IMR-90 (cell line): ENCODE data around the gene XKR7. TPM values are rescaled to one million over a fixed set of nuclear protein-coding genes. Genes with fewer than 3 reads are reported as not detected.

Experiments used
- ATAC-seq: fragments of 200-7000 bp; cut with Tn5 transposase; 2 replicates; pipeline ENCODE4 v1.9.1; 2020; ENCODE audit warnings: low read depth, mild to moderate bottlenecking, moderate library complexity
- BruUV-seq: library from RNA; stranded (reverse); fragments of 400-500 nt; replicated peaks from 2 replicates; lab custom pipeline; 2021; lab: Mats Ljungman, UMichigan
- CTCF ChIA-PET: fragments of 300-600 bp; formaldehyde crosslinking; extraction: SDS; loops from one replicate; lab custom pipeline; 2021; ENCODE audit warnings: antibody characterized with exemption; lab: Yijun Ruan, JAX
- POLR2A ChIA-PET: fragments of 300-600 bp; sonication (Branson Sonifier 250); formaldehyde crosslinking; loops from one replicate; lab custom pipeline; 2022; ENCODE audit warnings: antibody characterized with exemption; ENCODE audit not compliant: unreplicated experiment; lab: Charles Lee
- DNase-seq: peaks from one replicate; pipeline ENCODE4 v3.0.0; 2013
- H2AFZ ChIP-seq: replicated peaks from 2 replicates; pipeline ENCODE3; 2013; ENCODE audit warnings: low read length, mild to moderate bottlenecking; ENCODE audit not compliant: poor library complexity
- H2AK5ac ChIP-seq: 2 replicates; pipeline ENCODE4 v1.6.1; 2013; ENCODE audit warnings: low read depth, low read length, inconsistent platforms
- H2AK9ac ChIP-seq: replicated peaks from 2 replicates; pipeline ENCODE3; 2013; ENCODE audit warnings: mild to moderate bottlenecking, low read depth, low read length, moderate library complexity; ENCODE audit not compliant: poor library complexity
- H2BK120ac ChIP-seq: 2 replicates; pipeline ENCODE4 v1.6.1; 2013; ENCODE audit warnings: low read depth, low read length, inconsistent platforms
- H2BK15ac ChIP-seq: 3 replicates; pipeline ENCODE4 v1.6.1; 2013; ENCODE audit warnings: low read depth, low read length, inconsistent platforms
- H2BK20ac ChIP-seq: 2 replicates; pipeline ENCODE4 v1.6.1; 2013; ENCODE audit warnings: low read depth, mild to moderate bottlenecking, inconsistent platforms, low read length, moderate library complexity
- H2BK5ac ChIP-seq: 2 replicates; pipeline ENCODE4 v1.6.1; 2013; ENCODE audit warnings: mild to moderate bottlenecking, low read depth, low read length, inconsistent platforms; ENCODE audit not compliant: poor library complexity, severe bottlenecking
- H3K14ac ChIP-seq: replicated peaks from 2 replicates; pipeline ENCODE4 v1.6.1; 2013; ENCODE audit warnings: low read depth, low read length, inconsistent platforms
- H3K18ac ChIP-seq: 2 replicates; pipeline ENCODE4 v1.6.1; 2013; ENCODE audit warnings: low read depth, low read length, control low read depth
- H3K23ac ChIP-seq: 2 replicates; pipeline ENCODE4 v1.6.1; 2013; ENCODE audit warnings: low read depth, low read length, inconsistent platforms
- H3K27ac ChIP-seq: 2 replicates; pipeline ENCODE4 v1.5.1; 2013; ENCODE audit warnings: mild to moderate bottlenecking, control low read depth, low read length; ENCODE audit not compliant: insufficient read depth
- H3K27me3 ChIP-seq: 2 replicates; pipeline ENCODE4 v1.6.1; 2013; ENCODE audit warnings: low read length; ENCODE audit not compliant: control insufficient read depth, insufficient read depth
- H3K36me3 ChIP-seq: 2 replicates; pipeline ENCODE4 v1.6.1; 2013; ENCODE audit warnings: low read length, mixed read lengths; ENCODE audit not compliant: control insufficient read depth, insufficient read depth
- H3K4ac ChIP-seq: 2 replicates; pipeline ENCODE4 v1.6.1; 2013; ENCODE audit warnings: low read depth, low read length, inconsistent platforms
- H3K4me1 ChIP-seq: 2 replicates; pipeline ENCODE4 v1.6.1; 2013; ENCODE audit warnings: low read length, mixed read lengths; ENCODE audit not compliant: control insufficient read depth, insufficient read depth
- H3K4me2 ChIP-seq: 2 replicates; pipeline ENCODE4 v1.6.1; 2013; ENCODE audit warnings: low read depth, mild to moderate bottlenecking, control low read depth, low read length, moderate library complexity
- H3K4me3 ChIP-seq: 2 replicates; pipeline ENCODE4 v1.5.1; 2013; ENCODE audit warnings: low read depth, mild to moderate bottlenecking, control low read depth, low read length, moderate library complexity; ENCODE audit not compliant: insufficient read depth
- H3K56ac ChIP-seq: 2 replicates; pipeline ENCODE4 v1.6.1; 2013; ENCODE audit warnings: low read length, inconsistent platforms; ENCODE audit not compliant: insufficient read depth; ENCODE audit errors: extremely low read depth
- H3K79me1 ChIP-seq, 2 experiments: 2 replicates each; pipeline ENCODE4 v1.6.1; 2013; ENCODE audit warnings: low read length in 2 of 2, inconsistent platforms in 1 of 2, low read depth in 1 of 2
- H3K9ac ChIP-seq: 2 replicates; pipeline ENCODE4 v1.6.1; 2013; ENCODE audit warnings: low read depth, low read length, control low read depth
- H3K9me1 ChIP-seq: 2 replicates; pipeline ENCODE4 v1.6.1; 2013; ENCODE audit warnings: low read length, inconsistent platforms; ENCODE audit not compliant: insufficient read depth
- H3K9me3 ChIP-seq: 2 replicates; pipeline ENCODE4 v1.6.1; 2013; ENCODE audit warnings: low read length; ENCODE audit not compliant: control insufficient read depth, insufficient read depth
- H4K20me1 ChIP-seq: 2 replicates; pipeline ENCODE4 v1.6.1; 2013; ENCODE audit warnings: low read length, inconsistent platforms; ENCODE audit not compliant: insufficient read depth
- H4K5ac ChIP-seq: 2 replicates; pipeline ENCODE4 v1.6.1; 2013; ENCODE audit warnings: mild to moderate bottlenecking, low read depth, low read length, control low read depth
- H4K8ac ChIP-seq, 2 experiments: 2 replicates each; pipeline ENCODE4 v1.6.1; 2013; ENCODE audit warnings: low read depth in 2 of 2, low read length in 2 of 2, control low read depth in 1 of 2, inconsistent platforms in 1 of 2
- H4K91ac ChIP-seq: 2 replicates; pipeline ENCODE4 v1.6.1; 2013; ENCODE audit warnings: low read depth, low read length, inconsistent platforms; ENCODE audit not compliant: insufficient read depth
- BHLHE40 ChIP-seq: fragments of 150-350 bp; IDR thresholded peaks from 2 replicates; pipeline ENCODE4 v1.6.1; 2016; ENCODE audit warnings: mild to moderate bottlenecking, low read depth, low read length
- CEBPB ChIP-seq: IDR thresholded peaks from 2 replicates; pipeline ENCODE4 v1.6.1; 2012; ENCODE audit warnings: low read depth, low read length, improper control_type of control experiment
- CHD1 ChIP-seq: IDR thresholded peaks from 2 replicates; pipeline ENCODE4 v1.6.1; 2012; ENCODE audit warnings: low read depth, low read length, improper control_type of control experiment
- CTCF ChIP-seq: conservative IDR thresholded peaks from 2 replicates; pipeline ENCODE4 v1.5.1; 2012; ENCODE audit warnings: mild to moderate bottlenecking, low read depth, low read length, improper control_type of control experiment
- ELK1 ChIP-seq: fragments of 150-350 bp; IDR thresholded peaks from 2 replicates; pipeline ENCODE4 v1.6.1; 2016; ENCODE audit warnings: low read depth, mild to moderate bottlenecking, low read length, moderate library complexity, borderline replicate concordance
- FOS ChIP-seq: fragments of 150-350 bp; IDR thresholded peaks from 2 replicates; pipeline ENCODE4 v1.6.1; 2016; ENCODE audit warnings: low read depth, low read length
- MAFK ChIP-seq: IDR thresholded peaks from 2 replicates; pipeline ENCODE4 v1.6.1; 2012; ENCODE audit warnings: low read depth, low read length, improper control_type of control experiment
- MAZ ChIP-seq: IDR thresholded peaks from 2 replicates; pipeline ENCODE4 v1.6.1; 2012; ENCODE audit warnings: low read depth, mild to moderate bottlenecking, low read length, improper control_type of control experiment, moderate library complexity, borderline replicate concordance
- MXI1 ChIP-seq: IDR thresholded peaks from 2 replicates; pipeline ENCODE4 v1.6.1; 2012; ENCODE audit warnings: low read depth, mild to moderate bottlenecking, low read length, moderate library complexity, borderline replicate concordance
- NFE2L2 ChIP-seq: fragments of 150-350 bp; IDR thresholded peaks from 2 replicates; pipeline ENCODE4 v1.6.1; 2016; ENCODE audit warnings: low read depth, mild to moderate bottlenecking, low read length
- POLR2A ChIP-seq: IDR thresholded peaks from 2 replicates; pipeline ENCODE4 v1.6.1; 2012; ENCODE audit warnings: mild to moderate bottlenecking, low read depth, low read length
- RAD21 ChIP-seq: IDR thresholded peaks from 2 replicates; pipeline ENCODE4 v1.6.1; 2012; ENCODE audit warnings: low read length, improper control_type of control experiment
- RCOR1 ChIP-seq: IDR thresholded peaks from 2 replicates; pipeline ENCODE4 v1.6.1; 2012; ENCODE audit warnings: mild to moderate bottlenecking, low read length, improper control_type of control experiment; ENCODE audit not compliant: insufficient replicate concordance
- RFX5 ChIP-seq: IDR thresholded peaks from 2 replicates; pipeline ENCODE4 v1.8.0; 2012; ENCODE audit warnings: low read depth, mild to moderate bottlenecking, low read length, moderate library complexity
- SMC3 ChIP-seq: fragments of 150-350 bp; IDR thresholded peaks from 2 replicates; pipeline ENCODE4 v1.6.1; 2016; ENCODE audit warnings: low read depth, mild to moderate bottlenecking, antibody characterized with exemption, low read length, moderate library complexity
- USF2 ChIP-seq: fragments of 150-350 bp; IDR thresholded peaks from 2 replicates; pipeline ENCODE4 v1.6.1; 2017; ENCODE audit warnings: mild to moderate bottlenecking, antibody characterized with exemption, low read length, low read depth
- whole genome bisulfite sequencing, 2 experiments: methylation state at CpG; one replicate each; pipeline versions ENCODE4 v1.1.5 to v1.1.7; 2013; ENCODE audit warnings: missing lambda C conversion rate in 2 of 2; ENCODE audit not compliant: insufficient read length in 1 of 2; ENCODE audit errors: extremely low coverage in 2 of 2; 5-methylcytosine and 5-hydroxymethylcytosine counted together
- dilution Hi-C: fragments of 300-500 bp; cut with HindIII; formaldehyde crosslinking; loops from one replicate; pipeline ENCODE4 v1.14.3; 2018; ENCODE audit warnings: low sequenced_read_pairs; ENCODE audit not compliant: unreplicated experiment
- in situ Hi-C: fragments of 300-500 bp; cut with MboI; formaldehyde crosslinking; loops from 3 replicates; pipeline ENCODE4 v1.14.3; 2019; ENCODE audit warnings: low sequenced_read_pairs, inconsistent platforms, mixed read lengths
- intact Hi-C: fragments of 100-400 bp; cut with micrococcal nuclease; formaldehyde crosslinking; loops from 2 replicates; pipeline ENCODE4 v1.10.0; 2022
- polyA plus RNA-seq, 3 experiments: library from polyadenylated mRNA; depleted of rRNA; stranded (reverse); fragments of >200 nt; gene quantifications; 2 replicates each; pipeline ENCODE4 v1.2.3, GENCODE V29; 2012; ENCODE audit warnings: low replicate concordance in 1 of 3
- total RNA-seq: library from RNA; depleted of rRNA; stranded (reverse); fragments of >200 nt; gene quantifications from 2 replicates; pipeline ENCODE4 v1.2.3, GENCODE V29; 2012

Gene XKR7
- total and polyA plus RNA-seq, 2 of the 4 experiments (the other 2 are of a cell fraction): not detected

GRCh38 chr20:31977080-31977479, 9.1 kb downstream of the XKR7 start:
- Histone ChIP-seq H4K5ac (no peak overlapping the region), H3K79me1 (no peaks in the 10 kb centered on the region), H2AK9ac (no peak overlapping the region), H3K4me1 (no peaks in the 10 kb centered on the region; the same call in 1 of the 2 replicates), H3K18ac (no peak overlapping the region), H4K91ac (no peak overlapping the region), H3K9me1 (no peaks in the 10 kb centered on the region), H2BK120ac (no peak overlapping the region), H3K27ac (no peak overlapping the region), H2BK5ac (no peak overlapping the region), H3K23ac (no peak overlapping the region), H2AK5ac (no peak overlapping the region), H3K14ac (no peak overlapping the region), H2BK20ac (no peak overlapping the region), H3K56ac (no peak overlapping the region), H3K27me3 (peaks cover 39% of the 10 kb centered on the region), H4K8ac (no peak overlapping the region), H2AFZ (no peak overlapping the region), H4K20me1 (no peaks in the 10 kb centered on the region), H3K4me2 (no peak overlapping the region), H3K4ac (no peak overlapping the region), H3K9me3 (no peaks in the 10 kb centered on the region), H3K36me3 (no peaks in the 10 kb centered on the region), H3K4me3 (no peak overlapping the region), H2BK15ac (no peak overlapping the region), H3K9ac (no peak overlapping the region)
- in situ Hi-C loops (no loop called here), dilution Hi-C loops (no loop called here), intact Hi-C loops (no loop called here)
- no peak for ATAC-seq
- no TSS peak for BruUV-seq
- TF ChIP-seq CHD1: no peak
- no peak for TF ChIP-seq RCOR1
- TF ChIP-seq SMC3: no peak
- TF ChIP-seq CEBPB: no peak
- TF ChIP-seq RAD21: no peak
- no peak for TF ChIP-seq USF2
- no peak for TF ChIP-seq BHLHE40
- no peak for TF ChIP-seq NFE2L2
- TF ChIP-seq ELK1: no peak
- TF ChIP-seq POLR2A: no peak
- no peak for TF ChIP-seq FOS
- TF ChIP-seq MAFK: no peak
- TF ChIP-seq MAZ: no peak
- no peak for TF ChIP-seq RFX5
- TF ChIP-seq MXI1: no peak
- TF ChIP-seq CTCF: no peak
- ChIA-PET POLR2A (no interaction called here), CTCF (no interaction called here)
- no peak for DNase-seq
- 50% methylated on average over 1 of the region's 4 CpGs; no CpG with 5 or more reads in 1 of the 2 experiments for WGBS, 2 experiments
